ENCODE data around the gene RTL5.

RTL5 gene

DNA sequence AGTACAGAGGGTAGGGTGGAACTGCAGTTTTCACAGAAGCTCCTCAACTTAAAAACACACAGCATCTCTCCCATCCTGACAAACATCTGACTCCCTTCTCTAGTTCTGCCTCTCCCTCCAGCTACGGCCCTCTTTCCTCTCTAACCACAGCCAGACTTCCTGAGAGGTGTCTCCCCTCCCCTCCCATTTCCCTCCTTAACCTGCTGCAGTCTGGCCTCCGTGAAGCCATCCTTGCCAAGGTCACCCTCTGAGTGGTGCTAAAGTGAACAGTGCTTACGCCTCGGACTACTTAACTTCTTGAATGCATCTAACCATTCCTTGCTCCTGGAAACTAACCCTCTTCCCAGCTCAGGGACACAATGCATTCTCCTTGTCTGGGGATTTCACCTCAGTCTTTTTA is 53.3 kb downstream of the RTL5 start:
- Histone ChIP-seq H3K9me3 (ENCODE audit: control insufficient read depth, low read length) (no peaks in the 10 kb centered on the region), H3K27ac (ENCODE audit: low read length, poor library complexity, severe bottlenecking) (no peak overlapping the region), H3K4me2 (ENCODE audit: low read length, poor library complexity, severe bottlenecking) (no peak overlapping the region), H2BK12ac (ENCODE audit: low read length in 2 of 2) (no peak overlapping the region), H2BK15ac (ENCODE audit: low read depth, poor library complexity, severe bottlenecking) (no peak overlapping the region), H2BK120ac (ENCODE audit: low read depth, low read length) (no peak overlapping the region), H3K18ac (ENCODE audit: low read depth in 1 of 2, low read length in 2 of 2) (no peak overlapping the region), H3K9ac (ENCODE audit: low read length) (no peak overlapping the region), H2BK5ac (ENCODE audit: low read depth, low read length, poor library complexity, severe bottlenecking) (no peak overlapping the region), H3K4me3 (ENCODE audit: insufficient read depth in 1 of 2, low read depth in 1 of 2, low read length in 2 of 2) (no peak overlapping the region), H3K79me1 (replicated peaks; ENCODE audit: low read length, poor library complexity, severe bottlenecking) (no peaks in the 10 kb centered on the region), H3K36me3 (ENCODE audit: control insufficient read depth in 1 of 2, insufficient read depth in 2 of 2, low read depth in 1 of 2, low read length in 2 of 2) (no peaks in the 10 kb centered on the region), H4K8ac (ENCODE audit: low read length) (no peak overlapping the region), H4K91ac (ENCODE audit: low read length) (no peak overlapping the region), H3K4me1 (ENCODE audit: control insufficient read depth, insufficient read depth, low read depth, low read length) (peaks cover 6% of the 10 kb centered on the region), H3K23ac (ENCODE audit: low read length in 2 of 2) (no peak overlapping the region), H2AFZ (ENCODE audit: low read depth, low read length) (no peak overlapping the region), H3K4ac (ENCODE audit: low read depth in 1 of 2, low read length in 2 of 2) (no peak overlapping the region), H3K14ac (ENCODE audit: low read length in 2 of 2) (no peak overlapping the region), H2AK5ac (ENCODE audit: low read length, severe bottlenecking) (no peak overlapping the region), H3K27me3 (ENCODE audit: control insufficient read depth in 1 of 2, insufficient read depth in 1 of 2, low read length in 2 of 2) (peaks cover 0 to 53% of the 10 kb centered on the region in 2 experiments)
- DNase-seq = no peak
- WGBS = 81% methylated on average over 4 of the region's 4 CpGs

Data from mesenchymal stem cell (in vitro differentiated cells and primary cell).